HG02943 (cell line): ENCODE measurements around the gene ENPP3.

ENCODE experiments used
- ATAC-seq: cut with Tn5 transposase; IDR thresholded peaks from one replicate; pipeline ENCODE4 v1.9.1; 2021; ENCODE audit warnings: mild to moderate bottlenecking, low read depth, moderate library complexity; ENCODE audit not compliant: unreplicated experiment

Gene ENPP3

DNA sequence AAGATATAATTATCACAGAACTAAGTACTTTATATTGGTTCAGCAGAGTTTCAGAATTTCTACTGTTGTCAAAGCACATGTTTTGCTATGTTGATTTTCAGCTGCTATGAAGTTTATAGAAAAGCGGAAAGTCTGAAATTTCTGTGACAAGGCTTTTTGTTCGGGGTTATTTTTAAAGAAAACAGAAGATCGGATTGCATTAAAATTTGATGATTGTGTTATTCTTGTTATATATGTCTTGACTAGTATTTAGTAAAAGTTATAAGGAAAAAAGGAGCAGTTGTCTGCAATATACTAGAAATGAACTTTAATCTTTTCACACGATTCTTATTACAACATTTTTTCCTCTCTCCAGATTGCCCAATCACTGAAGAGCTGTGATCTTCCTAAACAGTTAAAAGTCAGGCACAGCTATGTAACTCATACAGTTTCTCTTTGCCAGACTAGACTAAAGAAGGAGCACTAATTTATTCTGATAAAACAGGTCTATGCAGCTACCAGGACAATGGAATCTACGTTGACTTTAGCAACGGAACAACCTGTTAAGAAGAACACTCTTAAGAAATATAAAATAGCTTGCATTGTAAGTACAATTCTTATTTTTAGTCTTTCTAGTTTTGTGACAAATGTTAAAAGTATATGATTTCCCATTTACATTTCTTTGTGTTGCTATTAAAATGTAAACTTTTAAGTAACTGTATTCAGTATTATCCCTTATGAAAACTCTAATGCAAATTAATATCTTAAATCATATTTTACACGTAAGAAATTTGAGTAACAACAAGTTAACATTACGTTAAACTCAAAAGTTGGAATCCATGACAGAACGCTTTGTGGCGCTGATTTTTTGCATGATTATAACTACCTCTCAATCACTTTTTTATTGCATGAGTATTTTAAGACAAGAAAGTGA lies at the start of gene ENPP3:
ENPP3 (plus strand) TSS at position 423 of the 913 bp plus-strand sequence; CDS start at position 506, 83 bp downstream.
- ATAC-seq = no peak

DNA sequence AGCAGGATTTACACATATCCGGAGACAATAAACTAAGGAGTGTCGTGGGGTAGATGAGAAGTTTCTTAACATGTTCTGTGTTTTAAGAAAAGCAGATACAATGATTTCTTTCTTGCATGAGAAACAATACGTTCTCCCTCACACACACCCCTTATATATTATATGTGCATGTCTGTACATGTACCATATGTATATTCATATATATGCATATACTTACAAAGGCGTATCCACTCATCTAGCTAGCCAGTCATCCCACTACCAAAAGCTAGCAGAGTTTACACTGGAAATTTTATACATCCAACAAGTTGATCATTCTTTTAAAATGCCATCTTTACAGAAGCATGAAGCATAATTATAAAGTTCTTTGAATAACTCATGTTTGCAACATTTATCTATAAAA lies 49.2 kb upstream of the ENPP3 start:
- no peak for ATAC-seq

- no peak for ATAC-seq
Observed at GRCh38 chr6:131588643-131589042, 48.5 kb upstream of the ENPP3 start.

DNA sequence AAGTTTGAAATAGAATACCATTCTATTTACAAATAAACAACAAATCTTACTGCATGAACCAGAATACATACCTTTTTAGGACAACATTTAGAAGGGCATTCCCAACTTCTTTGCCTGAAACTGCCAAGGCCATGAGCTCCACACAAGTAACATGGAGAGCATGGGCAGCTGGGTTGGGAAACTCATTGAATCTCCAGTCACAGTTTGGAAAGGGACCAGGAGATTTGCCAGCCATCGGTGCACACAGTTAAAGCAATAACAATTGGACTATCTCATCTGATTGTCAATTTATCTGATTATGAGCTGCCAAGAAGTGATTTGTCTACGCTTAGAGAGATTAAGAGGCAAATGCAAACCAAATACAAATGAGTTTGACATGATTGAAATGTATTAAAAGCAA lies 44.2 kb upstream of the ENPP3 start:
- no peak for ATAC-seq

DNA sequence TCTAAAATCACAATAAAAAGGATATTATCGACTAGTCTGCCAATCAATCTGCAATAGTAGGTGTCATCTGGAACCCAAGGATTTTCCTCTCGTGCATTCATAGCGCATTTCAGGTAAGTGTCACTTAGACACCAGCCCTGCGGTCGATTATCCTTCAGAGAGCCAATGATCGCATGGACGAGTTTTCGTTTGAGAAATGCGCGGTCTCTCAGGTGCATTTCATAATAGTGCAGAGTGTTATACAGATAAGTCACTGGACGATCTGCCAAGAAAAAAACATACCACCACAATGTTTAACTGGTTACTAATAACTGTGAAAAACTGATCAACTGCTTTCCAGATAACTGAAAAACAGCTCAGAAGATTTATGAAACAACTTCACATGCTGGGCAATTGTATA lies 43.0 kb upstream of the ENPP3 start:
- no peak for ATAC-seq

GRCh38 chr6:131597446-131597845 lies 39.7 kb upstream of the ENPP3 start:
- no peak for ATAC-seq

- ATAC-seq = no peak
Observed at GRCh38 chr6:131600716-131601115, 36.4 kb upstream of the ENPP3 start.

- ATAC-seq = no peak
Observed at GRCh38 chr6:131602781-131603312, 34.3 kb upstream of the ENPP3 start.

DNA sequence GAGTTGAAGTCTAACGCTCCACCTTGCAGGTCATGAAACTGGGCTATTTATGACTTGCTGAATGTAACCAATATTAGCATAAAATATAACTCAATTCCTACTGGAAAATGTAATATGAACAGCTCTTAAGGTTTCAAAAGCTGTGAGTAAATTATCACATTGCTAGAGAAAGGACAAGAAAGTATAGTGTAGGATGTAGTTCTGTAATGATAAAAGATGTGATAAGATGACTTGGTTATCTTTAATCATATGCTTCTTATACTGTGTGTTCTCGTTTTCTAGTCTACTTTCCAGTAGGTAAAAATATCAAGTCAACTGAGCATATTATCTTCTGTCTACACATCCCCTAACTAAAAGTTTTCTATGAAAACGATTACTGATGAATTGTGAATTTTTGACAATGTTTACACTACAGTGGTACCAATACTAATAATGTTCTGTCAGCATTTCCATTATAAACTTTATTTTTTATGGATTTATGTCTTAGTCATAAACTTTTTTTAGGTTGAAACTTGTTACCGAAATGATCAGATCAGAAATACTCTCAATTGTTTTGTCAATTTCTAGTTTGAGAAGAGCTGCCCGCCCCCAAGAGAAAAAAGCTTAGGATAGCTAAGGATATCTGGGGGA lies 23.7 kb upstream of the ENPP3 start:
- ATAC-seq = no peak

DNA sequence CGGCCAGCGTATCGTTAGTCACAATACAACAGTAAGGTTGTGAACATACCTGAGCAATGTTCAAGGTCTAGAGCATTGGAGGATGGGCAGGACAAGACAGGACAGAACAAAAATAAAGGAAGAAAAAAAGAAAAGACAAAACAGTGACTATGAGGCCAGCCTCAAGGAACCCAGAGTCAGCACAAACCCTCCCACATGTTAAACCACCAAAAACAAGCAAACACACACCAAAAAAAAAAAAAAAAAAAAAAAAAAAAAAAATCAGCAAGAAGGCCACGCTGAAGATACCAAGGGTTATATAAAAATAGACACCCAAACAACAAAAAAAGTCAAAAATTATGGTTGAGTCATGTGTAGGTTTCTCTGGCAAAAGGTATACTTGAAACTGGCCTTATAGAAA lies 21.8 kb upstream of the ENPP3 start:
- ATAC-seq = no peak

DNA sequence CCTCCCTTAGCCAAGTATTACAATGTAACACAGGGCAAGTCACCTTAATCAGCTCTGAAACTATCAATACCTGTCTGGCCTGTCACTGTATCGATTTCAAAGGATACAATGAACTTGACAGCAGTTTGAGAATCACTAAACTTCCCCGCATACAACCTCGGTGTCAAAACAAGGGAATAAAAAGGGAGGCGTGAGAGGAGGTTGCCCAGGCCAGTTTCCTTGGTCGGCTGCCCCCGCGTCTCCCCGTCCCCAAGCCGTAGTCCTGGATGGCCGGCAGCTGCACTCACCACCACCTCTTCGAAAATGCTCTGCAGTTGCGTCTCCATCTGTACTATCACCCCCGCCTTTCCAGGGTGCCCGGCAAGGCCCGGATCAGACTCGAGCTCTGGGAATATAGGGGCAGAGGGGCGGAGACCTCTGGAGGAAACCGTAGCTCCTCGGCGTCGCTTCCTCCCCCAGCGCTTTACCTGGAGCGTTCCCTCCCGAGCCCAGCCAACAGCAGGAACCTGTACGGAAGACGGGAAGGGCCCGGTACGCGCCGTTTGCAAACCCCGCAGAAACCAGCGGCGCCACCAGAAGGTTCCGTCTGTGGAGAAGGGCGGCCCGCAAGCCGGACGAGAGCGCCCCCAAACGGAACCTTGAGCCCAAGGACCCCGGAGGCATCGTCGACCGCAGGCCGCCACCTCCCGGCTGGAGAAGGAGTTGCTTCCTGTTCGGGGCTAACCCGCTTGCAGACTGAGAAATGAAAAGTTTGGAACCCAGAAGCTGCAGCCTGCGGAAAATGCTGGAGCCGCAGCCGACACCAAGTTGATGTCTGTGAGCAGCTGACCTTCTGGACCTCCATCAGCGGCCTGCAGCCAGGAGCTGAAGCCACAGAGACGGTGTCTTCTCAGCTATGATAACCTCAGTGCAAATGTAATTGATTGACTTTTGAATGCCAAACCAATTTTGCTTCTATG lies 9.1 kb upstream of the ENPP3 start, which contains the start of gene MED23:
MED23 (minus strand) TSS at position 519 of the 959 bp plus-strand sequence; CDS start at position 326, 193 bp downstream.
- peak; percentile 96 for ATAC-seq

DNA sequence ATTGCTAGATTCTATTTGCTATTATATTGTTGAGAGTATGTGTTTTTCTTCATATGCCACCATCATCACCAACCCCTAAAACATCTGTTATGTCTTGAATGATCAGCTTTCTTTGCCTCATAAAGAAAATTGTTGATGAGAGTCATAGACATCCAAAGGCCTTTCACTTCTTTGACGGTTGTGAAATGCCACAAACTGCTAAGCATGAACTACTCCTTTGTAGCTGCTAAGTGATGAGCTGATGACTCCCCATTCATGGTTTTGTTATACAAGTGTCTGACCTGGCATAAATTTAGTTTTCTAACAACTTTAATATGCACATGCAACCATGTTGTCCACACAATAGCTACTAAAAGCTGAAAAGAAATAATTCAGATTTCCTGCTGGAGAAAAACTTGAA lies 8.4 kb upstream of the ENPP3 start:
- ATAC-seq = no peak

DNA sequence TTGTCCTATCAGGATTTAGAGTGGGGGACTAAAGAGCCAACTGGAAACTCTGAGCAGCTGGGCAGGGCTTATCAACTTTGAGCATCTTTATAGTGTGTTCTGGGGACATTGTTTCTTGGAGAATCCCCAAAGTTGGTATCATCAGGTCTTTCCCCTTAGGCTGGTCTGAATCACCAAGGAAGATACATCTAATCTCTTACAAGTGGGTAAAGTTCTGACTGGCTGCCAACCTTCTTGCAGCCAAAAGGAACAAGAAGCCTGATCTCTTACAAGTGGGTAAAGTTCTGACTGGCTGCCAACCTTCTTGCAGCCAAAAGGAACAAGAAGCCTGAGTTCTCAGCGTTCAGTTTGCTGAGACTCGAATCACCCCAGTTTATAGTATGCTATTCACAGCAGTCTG lies 7.5 kb upstream of the ENPP3 start:
- ATAC-seq = no peak

DNA sequence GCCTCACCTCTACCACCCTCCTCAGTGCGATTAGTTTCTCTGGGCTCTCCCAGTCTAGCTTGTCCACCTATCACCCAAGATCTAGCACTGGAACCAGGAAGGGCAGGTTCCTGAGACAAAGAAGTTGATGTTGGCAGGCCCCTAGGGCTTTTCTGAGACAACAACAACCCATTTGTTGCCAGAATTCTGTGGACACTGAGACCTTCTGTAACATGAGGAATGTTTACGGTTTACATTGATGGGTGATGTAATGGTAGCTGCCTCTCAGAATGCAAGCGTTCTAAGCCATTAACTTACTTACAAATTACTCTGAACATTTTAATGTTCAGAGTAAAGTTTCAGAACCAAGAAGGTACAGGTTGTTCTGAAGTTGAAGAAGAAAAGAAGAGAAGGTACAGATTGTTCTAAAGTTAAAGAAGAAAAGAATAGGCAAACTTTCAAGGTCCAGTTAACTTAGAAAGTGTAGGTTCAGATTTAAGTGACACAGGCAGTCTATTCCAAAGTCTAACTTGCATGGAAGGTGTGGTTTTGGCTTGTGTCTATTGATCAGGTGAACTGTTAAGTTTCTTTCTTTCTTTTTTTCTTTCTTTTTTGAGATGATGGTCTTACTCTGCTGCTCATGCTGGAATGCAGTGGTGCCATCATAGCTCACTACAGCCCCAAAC lies 5.3 kb upstream of the ENPP3 start:
- no peak for ATAC-seq

- ATAC-seq = peak; percentile 93
Observed at GRCh38 chr6:131635384-131636340, 1.4 kb upstream of the ENPP3 start.

DNA sequence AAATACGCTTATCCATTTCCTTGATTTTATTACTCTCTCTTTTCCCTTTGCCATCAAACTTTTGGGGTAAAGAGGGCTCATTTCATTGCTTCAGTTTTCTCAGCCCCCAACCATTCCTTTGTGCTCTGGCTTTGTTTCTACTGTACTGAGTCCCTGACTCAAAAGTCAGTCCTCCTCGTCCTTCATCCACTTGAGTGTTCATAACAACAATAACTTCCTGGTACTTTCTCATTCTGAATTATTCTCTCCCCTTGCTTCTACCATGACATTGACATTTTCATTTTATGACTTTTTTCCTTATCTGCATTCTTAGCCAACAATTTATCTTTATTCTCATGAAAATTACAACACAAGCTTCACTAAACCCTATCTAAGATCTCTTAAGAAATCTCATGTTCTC lies 911 bp downstream of the ENPP3 start:
- no peak for ATAC-seq

- no peak for ATAC-seq
Observed at GRCh38 chr6:131640100-131640499, 3.0 kb downstream of the ENPP3 start.

DNA sequence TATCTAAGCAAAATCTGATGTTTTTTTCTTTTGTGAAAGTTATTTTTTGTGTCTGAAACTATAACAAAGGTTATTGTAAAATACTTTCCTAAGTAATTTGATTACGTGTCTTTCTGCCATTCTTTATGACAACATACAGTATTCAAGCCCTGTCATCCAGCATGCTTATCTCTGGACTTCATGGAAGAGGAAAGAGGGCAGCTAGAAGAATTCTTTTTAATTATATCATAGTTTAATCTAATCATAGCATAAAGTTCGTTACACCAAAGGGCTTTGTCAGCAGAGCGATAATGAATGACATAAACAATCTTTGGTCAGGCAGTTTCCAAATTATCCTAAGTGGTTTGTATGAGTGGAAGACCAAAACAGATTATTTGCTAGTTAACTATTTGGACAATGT lies 3.5 kb downstream of the ENPP3 start:
- ATAC-seq = no peak

- ATAC-seq = no peak
Observed at GRCh38 chr6:131641554-131641953, 4.5 kb downstream of the ENPP3 start.
